GM10266 (cell line): ENCODE data around the gene SFMBT2.

Experiments
- DNase-seq: peaks from one replicate; pipeline ENCODE4 v3.0.0; 2012; ENCODE audit errors: extremely low spot score
- CTCF ChIP-seq: IDR thresholded peaks from 2 replicates; pipeline ENCODE4 v1.5.1; 2012; ENCODE audit warnings: mild to moderate bottlenecking, low read depth; ENCODE audit not compliant: control insufficient read depth, insufficient read depth; ENCODE audit errors: missing control alignments

SFMBT2 gene

GRCh38 chr10:7322623-7323022, 88.2 kb downstream of the SFMBT2 start:
- no peak for DNase-seq
- TF ChIP-seq CTCF, result no peak

DNA sequence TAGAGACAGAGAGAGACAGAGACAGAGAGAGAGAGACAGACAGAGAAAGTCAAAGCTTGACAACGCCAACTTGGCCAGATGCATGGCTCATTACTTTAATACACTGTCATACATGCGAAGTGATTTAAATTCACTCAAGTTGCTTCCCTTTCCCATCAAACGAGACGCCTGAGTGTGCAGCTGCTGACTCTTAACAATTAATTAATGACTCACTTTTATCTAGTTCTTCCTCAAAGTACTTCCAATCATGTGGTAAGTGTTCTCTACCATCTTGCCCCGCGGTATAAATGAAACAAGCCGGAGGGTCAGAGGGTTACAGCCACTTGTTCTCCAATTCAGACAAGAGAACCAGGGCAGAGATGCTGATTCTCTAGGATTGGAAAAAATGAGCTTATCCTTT, 90.8 kb downstream of the SFMBT2 start:
- TF ChIP-seq CTCF, result no peak
- DNase-seq, result no peak

GRCh38 chr10:7319632-7320031, 91.2 kb downstream of the SFMBT2 start:
- no peak for TF ChIP-seq CTCF
- no peak for DNase-seq

DNA sequence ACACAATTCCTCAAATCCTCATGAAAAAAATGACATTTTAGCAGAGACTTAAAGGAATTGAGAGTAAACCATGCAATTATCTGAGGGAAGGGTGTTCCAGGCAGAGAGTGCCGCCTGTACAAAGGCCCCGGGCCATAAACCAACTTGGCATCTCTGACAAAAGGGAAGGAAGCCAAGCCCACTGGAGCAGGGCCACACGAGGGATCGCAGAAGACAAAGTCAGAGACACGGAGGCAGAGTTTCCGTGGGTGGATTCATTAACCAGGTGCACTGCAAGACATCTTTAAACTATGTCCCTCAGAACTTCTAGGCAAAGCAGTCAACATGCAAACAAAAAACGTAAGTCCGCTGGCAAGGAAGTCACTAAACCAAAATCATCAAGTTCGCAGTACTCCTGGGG, 92.0 kb downstream of the SFMBT2 start:
- DNase-seq, result peak; percentile 15
- TF ChIP-seq CTCF, result no peak

GRCh38 chr10:7317786-7318446, 92.9 kb downstream of the SFMBT2 start:
- TF ChIP-seq CTCF, result no peak
- no peak for DNase-seq

DNA sequence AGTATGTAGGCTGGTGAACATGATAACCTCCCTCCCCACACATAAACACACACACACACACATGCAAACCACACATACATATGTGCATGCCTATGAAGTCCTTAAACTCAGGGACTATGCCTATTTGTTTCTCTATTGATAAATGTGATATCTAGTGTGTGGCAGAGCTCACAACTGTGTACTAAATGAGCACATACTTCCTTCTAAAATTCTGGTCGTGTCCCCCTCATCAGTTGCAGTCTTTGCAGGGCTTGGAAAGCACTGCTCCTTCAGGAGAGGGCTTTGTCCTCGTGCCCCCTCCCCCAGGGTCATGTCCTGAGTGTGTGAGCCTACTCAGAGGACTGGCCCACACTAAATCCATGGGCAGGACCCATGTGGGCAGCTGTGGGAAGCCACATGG, 94.0 kb downstream of the SFMBT2 start:
- no peak for DNase-seq
- no peak for TF ChIP-seq CTCF

GRCh38 chr10:7315906-7316305, 94.9 kb downstream of the SFMBT2 start:
- no peak for TF ChIP-seq CTCF
- no peak for DNase-seq
